Measurements from ENCODE around the gene SLIT2.

- TF ChIP-seq, protein P1, sequence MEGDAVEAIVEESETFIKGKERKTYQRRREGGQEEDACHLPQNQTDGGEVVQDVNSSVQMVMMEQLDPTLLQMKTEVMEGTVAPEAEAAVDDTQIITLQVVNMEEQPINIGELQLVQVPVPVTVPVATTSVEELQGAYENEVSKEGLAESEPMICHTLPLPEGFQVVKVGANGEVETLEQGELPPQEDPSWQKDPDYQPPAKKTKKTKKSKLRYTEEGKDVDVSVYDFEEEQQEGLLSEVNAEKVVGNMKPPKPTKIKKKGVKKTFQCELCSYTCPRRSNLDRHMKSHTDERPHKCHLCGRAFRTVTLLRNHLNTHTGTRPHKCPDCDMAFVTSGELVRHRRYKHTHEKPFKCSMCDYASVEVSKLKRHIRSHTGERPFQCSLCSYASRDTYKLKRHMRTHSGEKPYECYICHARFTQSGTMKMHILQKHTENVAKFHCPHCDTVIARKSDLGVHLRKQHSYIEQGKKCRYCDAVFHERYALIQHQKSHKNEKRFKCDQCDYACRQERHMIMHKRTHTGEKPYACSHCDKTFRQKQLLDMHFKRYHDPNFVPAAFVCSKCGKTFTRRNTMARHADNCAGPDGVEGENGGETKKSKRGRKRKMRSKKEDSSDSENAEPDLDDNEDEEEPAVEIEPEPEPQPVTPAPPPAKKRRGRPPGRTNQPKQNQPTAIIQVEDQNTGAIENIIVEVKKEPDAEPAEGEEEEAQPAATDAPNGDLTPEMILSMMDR (conservative IDR thresholded peaks at IDR 0.05; ENCODE audit: low read length), result no peak
- no peak for TF ChIP-seq EZH2phosphoT487 (IDR thresholded peaks at IDR 0.05; ENCODE audit: borderline replicate concordance)
These were observed 492 bp upstream of the SLIT2 start for GRCh38 chr4:20251031-20251795.

Data from Loucy (cell line).